GM12801 (cell line): ENCODE results near the gene RNF145.

Experiments
- CTCF ChIP-seq: IDR thresholded peaks from one replicate; pipeline ENCODE4 v1.5.1; 2011; ENCODE audit warnings: control low read depth; ENCODE audit not compliant: insufficient read length; ENCODE audit errors: extremely low read depth

Gene RNF145

GRCh38 chr5:159244163-159244562 lies 34.8 kb upstream of the RNF145 start:
- no peak for TF ChIP-seq CTCF

- no peak for TF ChIP-seq CTCF
These were observed 34.0 kb upstream of the RNF145 start for GRCh38 chr5:159243385-159243784.

GRCh38 chr5:159242656-159243055 lies 33.3 kb upstream of the RNF145 start:
- TF ChIP-seq CTCF, result no peak

- TF ChIP-seq CTCF, result no peak
These were observed 32.7 kb upstream of the RNF145 start for GRCh38 chr5:159241946-159242552.

- no peak for TF ChIP-seq CTCF
These were observed 31.0 kb upstream of the RNF145 start for GRCh38 chr5:159240301-159240870.

- no peak for TF ChIP-seq CTCF
These were observed 21.8 kb upstream of the RNF145 start for GRCh38 chr5:159231167-159231566.

- TF ChIP-seq CTCF, result no peak
These were observed 21.3 kb upstream of the RNF145 start for GRCh38 chr5:159230657-159231056.

GRCh38 chr5:159227452-159227851 lies 18.1 kb upstream of the RNF145 start:
- no peak for TF ChIP-seq CTCF
